ENCODE results near the gene CLCF1.

The CLCF1 gene

GRCh38 chr11:67366546-67366945 is 6.9 kb downstream of the CLCF1 start:
- H3K4me3 Mint-ChIP-seq: no peak overlapping the region
- H3K9me3 Mint-ChIP-seq: no peaks in the 10 kb centered on the region
- H3K27me3 Mint-ChIP-seq: peaks cover 11% of the 10 kb centered on the region
- no peaks in the 10 kb centered on the region for H3K36me3 Mint-ChIP-seq (ENCODE audit: low read depth)
- H3K27ac Mint-ChIP-seq: peak overlapping the region; percentile 49
- peaks cover 67% of the 10 kb centered on the region for H3K4me1 Mint-ChIP-seq (ENCODE audit: low read depth)

- H3K27me3 Mint-ChIP-seq: peaks cover 5% of the 10 kb centered on the region
- H3K27ac Mint-ChIP-seq: peak overlapping the region; percentile 49
- H3K4me1 Mint-ChIP-seq (ENCODE audit: low read depth): peaks cover 60% of the 10 kb centered on the region
- no peaks in the 10 kb centered on the region for H3K36me3 Mint-ChIP-seq (ENCODE audit: low read depth)
- H3K4me3 Mint-ChIP-seq: no peak overlapping the region
- H3K9me3 Mint-ChIP-seq: no peaks in the 10 kb centered on the region
These were observed 7.5 kb downstream of the CLCF1 start for GRCh38 chr11:67365736-67366444.

GRCh38 chr11:67364783-67365722 is 8.3 kb downstream of the CLCF1 start:
- H3K4me1 Mint-ChIP-seq (ENCODE audit: low read depth): peaks cover 52% of the 10 kb centered on the region
- peak overlapping the region; percentile 27 for H3K27ac Mint-ChIP-seq
- H3K4me3 Mint-ChIP-seq: no peak overlapping the region
- no peaks in the 10 kb centered on the region for H3K27me3 Mint-ChIP-seq
- H3K36me3 Mint-ChIP-seq (ENCODE audit: low read depth): no peaks in the 10 kb centered on the region
- no peaks in the 10 kb centered on the region for H3K9me3 Mint-ChIP-seq

GRCh38 chr11:67364169-67364568 is 9.2 kb downstream of the CLCF1 start:
- H3K27ac Mint-ChIP-seq: no peak overlapping the region
- H3K4me3 Mint-ChIP-seq: no peak overlapping the region
- H3K4me1 Mint-ChIP-seq (ENCODE audit: low read depth): peaks cover 44% of the 10 kb centered on the region
- H3K27me3 Mint-ChIP-seq: no peaks in the 10 kb centered on the region
- H3K9me3 Mint-ChIP-seq: no peaks in the 10 kb centered on the region
- H3K36me3 Mint-ChIP-seq (ENCODE audit: low read depth): no peaks in the 10 kb centered on the region

GRCh38 chr11:67357831-67358670 is 15.3 kb downstream of the CLCF1 start:
- H3K36me3 Mint-ChIP-seq (ENCODE audit: low read depth): no peaks in the 10 kb centered on the region
- H3K27ac Mint-ChIP-seq: no peak overlapping the region
- H3K27me3 Mint-ChIP-seq: no peaks in the 10 kb centered on the region
- no peak overlapping the region for H3K4me3 Mint-ChIP-seq
- H3K9me3 Mint-ChIP-seq: no peaks in the 10 kb centered on the region
- H3K4me1 Mint-ChIP-seq (ENCODE audit: low read depth): peaks cover 52% of the 10 kb centered on the region

- Mint-ChIP-seq H3K27ac (peak overlapping the region; percentile 52), H3K4me1 (ENCODE audit: low read depth) (peaks cover 54% of the 10 kb centered on the region), H3K4me3 (peak overlapping the region; percentile 14), H3K36me3 (ENCODE audit: low read depth) (no peaks in the 10 kb centered on the region), H3K9me3 (no peaks in the 10 kb centered on the region), H3K27me3 (no peaks in the 10 kb centered on the region)
These were observed 16.4 kb downstream of the CLCF1 start for GRCh38 chr11:67356864-67357561.

GRCh38 chr11:67356387-67356863 is 17.0 kb downstream of the CLCF1 start:
- peak overlapping the region; percentile 52 for H3K27ac Mint-ChIP-seq
- H3K27me3 Mint-ChIP-seq: no peaks in the 10 kb centered on the region
- no peaks in the 10 kb centered on the region for H3K9me3 Mint-ChIP-seq
- peaks cover 60% of the 10 kb centered on the region for H3K4me1 Mint-ChIP-seq (ENCODE audit: low read depth)
- no peaks in the 10 kb centered on the region for H3K36me3 Mint-ChIP-seq (ENCODE audit: low read depth)
- peak overlapping the region; percentile 14 for H3K4me3 Mint-ChIP-seq

- Mint-ChIP-seq H3K36me3 (ENCODE audit: low read depth) (no peaks in the 10 kb centered on the region), H3K9me3 (no peaks in the 10 kb centered on the region), H3K4me3 (no peak overlapping the region), H3K27ac (no peak overlapping the region), H3K27me3 (no peaks in the 10 kb centered on the region), H3K4me1 (ENCODE audit: low read depth) (peaks cover 65% of the 10 kb centered on the region)
These were observed 17.5 kb downstream of the CLCF1 start for GRCh38 chr11:67355794-67356386.

- no peaks in the 10 kb centered on the region for H3K9me3 Mint-ChIP-seq
- H3K36me3 Mint-ChIP-seq (ENCODE audit: low read depth): no peaks in the 10 kb centered on the region
- H3K27ac Mint-ChIP-seq: peak overlapping the region; percentile 98
- peaks cover 66% of the 10 kb centered on the region for H3K4me1 Mint-ChIP-seq (ENCODE audit: low read depth)
- no peaks in the 10 kb centered on the region for H3K27me3 Mint-ChIP-seq
- H3K4me3 Mint-ChIP-seq: no peak overlapping the region
These were observed 18.2 kb downstream of the CLCF1 start for GRCh38 chr11:67355023-67355793.

- Mint-ChIP-seq H3K27me3 (no peaks in the 10 kb centered on the region), H3K4me3 (peak overlapping the region; percentile 99), H3K9me3 (no peaks in the 10 kb centered on the region), H3K27ac (peak overlapping the region; percentile 98), H3K4me1 (ENCODE audit: low read depth) (peaks cover 69% of the 10 kb centered on the region), H3K36me3 (ENCODE audit: low read depth) (no peaks in the 10 kb centered on the region)
These were observed 19.0 kb downstream of the CLCF1 start for GRCh38 chr11:67354075-67355022.

GRCh38 chr11:67353317-67354074 is 19.9 kb downstream of the CLCF1 start, which contains the start of gene POLD4:
TSS of gene POLD4 (minus strand) at chr11:67353546. CDS start at chr11:67353399, 147 bp downstream.
- Mint-ChIP-seq H3K27ac (peak within 1 kb of the TSS; percentile 98), H3K9me3 (no peaks in the 10 kb centered on the region), H3K4me3 (peak within 1 kb of the TSS; percentile 99), H3K27me3 (no peaks in the 10 kb centered on the region), H3K36me3 (ENCODE audit: low read depth) (no peaks in the 10 kb centered on the region), H3K4me1 (ENCODE audit: low read depth) (peaks cover 75% of the 10 kb centered on the region)
